Tibial nerve (tissue), 4 donors: Measurements from ENCODE around the gene TCF7.

Source experiments
- EP300 ChIP-seq, 2 donors: sonication (generic); formaldehyde crosslinking; IDR thresholded peaks; one replicate each; pipeline ENCODE4 v1.6.1; 2017; ENCODE audit warnings: antibody characterized with exemption in 2 of 2, mild to moderate bottlenecking in 1 of 2
- POLR2A ChIP-seq, 2 donors: fragments of 450-650 bp; IDR thresholded peaks; one replicate each; pipeline ENCODE4 v1.6.1; 2017; ENCODE audit warnings: antibody characterized with exemption in 2 of 2, mild to moderate bottlenecking in 2 of 2, moderate library complexity in 2 of 2
- TF ChIP-seq, protein P1 (sequence below), 5 experiments: fragments of 200-600 bp in 3 of 5; fragments of 450-650 bp in 2 of 5; sonication (generic) in 3 of 5; IDR thresholded peaks; one replicate each; pipeline ENCODE4 v1.5.1; 2016 to 2019; ENCODE audit warnings: antibody characterized with exemption in 5 of 5, mild to moderate bottlenecking in 3 of 5, moderate library complexity in 2 of 5

DNA sequence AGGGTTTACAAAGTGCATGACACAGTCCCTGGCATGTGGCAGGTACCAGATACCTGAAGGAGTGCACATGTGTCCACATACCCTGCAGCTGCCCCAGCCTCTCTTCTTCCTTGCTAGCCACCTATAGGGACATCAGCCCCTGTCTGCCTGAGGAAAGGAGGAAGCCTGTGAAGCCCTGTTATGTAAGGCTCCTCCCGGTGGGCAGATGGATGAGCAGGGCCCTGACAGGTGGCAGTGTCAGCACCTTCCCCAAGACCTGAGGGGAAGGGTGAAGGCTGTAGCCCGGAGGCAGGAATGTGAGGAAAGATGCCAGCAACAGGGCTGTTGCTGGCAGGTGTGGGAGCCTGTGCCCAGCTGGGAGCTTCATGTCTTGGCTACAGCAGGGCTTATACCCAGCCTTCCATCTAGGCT, 21.7 kb downstream of the TCF7 start:
- TF ChIP-seq, protein P1, sequence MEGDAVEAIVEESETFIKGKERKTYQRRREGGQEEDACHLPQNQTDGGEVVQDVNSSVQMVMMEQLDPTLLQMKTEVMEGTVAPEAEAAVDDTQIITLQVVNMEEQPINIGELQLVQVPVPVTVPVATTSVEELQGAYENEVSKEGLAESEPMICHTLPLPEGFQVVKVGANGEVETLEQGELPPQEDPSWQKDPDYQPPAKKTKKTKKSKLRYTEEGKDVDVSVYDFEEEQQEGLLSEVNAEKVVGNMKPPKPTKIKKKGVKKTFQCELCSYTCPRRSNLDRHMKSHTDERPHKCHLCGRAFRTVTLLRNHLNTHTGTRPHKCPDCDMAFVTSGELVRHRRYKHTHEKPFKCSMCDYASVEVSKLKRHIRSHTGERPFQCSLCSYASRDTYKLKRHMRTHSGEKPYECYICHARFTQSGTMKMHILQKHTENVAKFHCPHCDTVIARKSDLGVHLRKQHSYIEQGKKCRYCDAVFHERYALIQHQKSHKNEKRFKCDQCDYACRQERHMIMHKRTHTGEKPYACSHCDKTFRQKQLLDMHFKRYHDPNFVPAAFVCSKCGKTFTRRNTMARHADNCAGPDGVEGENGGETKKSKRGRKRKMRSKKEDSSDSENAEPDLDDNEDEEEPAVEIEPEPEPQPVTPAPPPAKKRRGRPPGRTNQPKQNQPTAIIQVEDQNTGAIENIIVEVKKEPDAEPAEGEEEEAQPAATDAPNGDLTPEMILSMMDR (IDR thresholded peaks at IDR 0.05) = no peak
- TF ChIP-seq POLR2A (IDR thresholded peaks at IDR 0.05) = no peak
- TF ChIP-seq EP300 (IDR thresholded peaks at IDR 0.05) = no peak
